HG02884 (cell line): ENCODE results near the gene DOCK10.

Experiments used
- ATAC-seq: cut with Tn5 transposase; IDR thresholded peaks from one replicate; pipeline ENCODE4 v1.9.1; 2021; ENCODE audit warnings: mild to moderate bottlenecking, moderate library complexity; ENCODE audit not compliant: unreplicated experiment

The DOCK10 gene

GRCh38 chr2:224846686-224847085 is 195.6 kb downstream of the DOCK10 start:
- no peak for ATAC-seq

- no peak for ATAC-seq
Measured at GRCh38 chr2:224846161-224846560, 196.1 kb downstream of the DOCK10 start.

GRCh38 chr2:224843141-224843540 is 199.1 kb downstream of the DOCK10 start:
- no peak for ATAC-seq

GRCh38 chr2:224841910-224842309 is 200.4 kb downstream of the DOCK10 start:
- no peak for ATAC-seq

- ATAC-seq = no peak
Measured at GRCh38 chr2:224838335-224838734, 203.9 kb downstream of the DOCK10 start.

GRCh38 chr2:224837558-224837957 is 204.7 kb downstream of the DOCK10 start:
- no peak for ATAC-seq

GRCh38 chr2:224837066-224837465 is 205.2 kb downstream of the DOCK10 start:
- ATAC-seq = no peak

GRCh38 chr2:224836263-224836662 is 206.0 kb downstream of the DOCK10 start:
- no peak for ATAC-seq

- no peak for ATAC-seq
Measured at GRCh38 chr2:224835405-224835804, 206.9 kb downstream of the DOCK10 start.

- ATAC-seq = no peak
Measured at GRCh38 chr2:224833986-224834385, 208.3 kb downstream of the DOCK10 start.

GRCh38 chr2:224832207-224832606 is 210.1 kb downstream of the DOCK10 start:
- no peak for ATAC-seq

GRCh38 chr2:224831530-224831929 is 210.7 kb downstream of the DOCK10 start:
- no peak for ATAC-seq

GRCh38 chr2:224820283-224820991 is 221.8 kb downstream of the DOCK10 start:
- no peak for ATAC-seq

GRCh38 chr2:224819075-224819474 is 223.2 kb downstream of the DOCK10 start:
- ATAC-seq = no peak

GRCh38 chr2:224817676-224818075 is 224.6 kb downstream of the DOCK10 start:
- no peak for ATAC-seq

GRCh38 chr2:224816816-224817215 is 225.5 kb downstream of the DOCK10 start:
- ATAC-seq = no peak

- ATAC-seq = no peak
Measured at GRCh38 chr2:224813578-224813977, 228.7 kb downstream of the DOCK10 start.

GRCh38 chr2:224807153-224807964 is 234.9 kb downstream of the DOCK10 start:
- no peak for ATAC-seq

- no peak for ATAC-seq
Measured at GRCh38 chr2:224803930-224804329, 238.3 kb downstream of the DOCK10 start.

GRCh38 chr2:224802407-224802806 is 239.9 kb downstream of the DOCK10 start:
- ATAC-seq = no peak

GRCh38 chr2:224801360-224801759 is 240.9 kb downstream of the DOCK10 start:
- no peak for ATAC-seq

GRCh38 chr2:224799691-224800090 is 242.6 kb downstream of the DOCK10 start:
- no peak for ATAC-seq
